B cell (primary cell): ENCODE data around the gene HOXA2. TPM values are rescaled to one million over a fixed set of nuclear protein-coding genes. Genes with fewer than 3 reads are reported as not detected.

Experiments
- ATAC-seq: fragments of 200-7000 bp; cut with Tn5 transposase; one replicate; pipeline ENCODE4 v1.10.0; 2021; ENCODE audit warnings: low read depth, mild to moderate bottlenecking, moderate number of reproducible peaks, moderate library complexity
- CTCF ChIA-PET: fragments of 350-600 bp; sonication (Branson Sonifier 250); formaldehyde crosslinking; loops from one replicate; lab custom pipeline; 2021; ENCODE audit warnings: antibody characterized with exemption, inconsistent platforms; lab: Charles Lee
- POLR2A ChIA-PET: fragments of 350-600 bp; sonication (Branson Sonifier 250); formaldehyde crosslinking; loops from one replicate; lab custom pipeline; 2021; ENCODE audit warnings: antibody characterized with exemption; lab: Charles Lee
- DNase-seq: peaks from one replicate; pipeline ENCODE4 v3.0.0; 2013
- H2AFZ ChIP-seq: 2 replicates; pipeline ENCODE4 v1.6.1; 2012; ENCODE audit warnings: mild to moderate bottlenecking, low read depth, low read length; ENCODE audit not compliant: insufficient read depth, poor library complexity, severe bottlenecking
- H3K27ac ChIP-seq, 2 donors: 1 replicate in 1 of 2; 2 replicates in 1 of 2; pipeline ENCODE4 v1.5.1; 2012 to 2013; ENCODE audit warnings: low read length in 2 of 2, mild to moderate bottlenecking in 2 of 2, moderate library complexity in 1 of 2
- H3K27me3 ChIP-seq, 4 experiments: fragments of 200-600 bp in 1 of 4; sonication (generic) in 1 of 4; replicated peaks in 1 of 4; 1 replicate in 2 of 4; 2 replicates in 2 of 4; pipeline versions ENCODE4 v1.6.1 to v1.7.0; 2013 to 2016; ENCODE audit warnings: low read length in 3 of 4, mild to moderate bottlenecking in 2 of 4, mixed read lengths in 1 of 4, moderate library complexity in 1 of 4; ENCODE audit not compliant: insufficient read depth in 4 of 4, control insufficient read depth in 3 of 4; ENCODE audit errors: control extremely low read depth in 1 of 4
- H3K36me3 ChIP-seq, 2 experiments: replicated peaks in 1 of 2; 1 replicate in 1 of 2; 2 replicates in 1 of 2; pipeline versions ENCODE4 v1.6.1 to v1.7.1; 2013; ENCODE audit warnings: low read length in 1 of 2; ENCODE audit not compliant: insufficient read depth in 2 of 2, control insufficient read depth in 1 of 2; ENCODE audit errors: control extremely low read depth in 1 of 2, extremely low read depth in 1 of 2
- H3K4me1 ChIP-seq, 2 donors: fragments of 200-600 bp in 1 of 2; sonication (generic) in 1 of 2; 1 replicate in 1 of 2; 2 replicates in 1 of 2; pipeline versions ENCODE4 v1.5.1 to v1.6.1; 2013 to 2017; ENCODE audit warnings: low read length in 2 of 2; ENCODE audit not compliant: control insufficient read depth in 2 of 2, insufficient read depth in 2 of 2
- H3K4me2 ChIP-seq: replicated peaks from 2 replicates; pipeline ENCODE3; 2012; ENCODE audit warnings: mild to moderate bottlenecking, low read depth, low read length; ENCODE audit not compliant: poor library complexity, severe bottlenecking
- H3K4me3 ChIP-seq, 5 experiments: fragments of 200-600 bp in 1 of 5; sonication (generic) in 1 of 5; 1 replicate in 3 of 5; 2 replicates in 2 of 5; pipeline versions ENCODE4 v1.5.1 to v1.7.0; 2011 to 2016; ENCODE audit warnings: low read length in 4 of 5, mild to moderate bottlenecking in 4 of 5, low read depth in 2 of 5, control low read depth in 1 of 5, moderate library complexity in 1 of 5; ENCODE audit not compliant: insufficient read depth in 1 of 5; ENCODE audit errors: control extremely low read depth in 1 of 5, extremely low read depth in 1 of 5
- H3K79me2 ChIP-seq: fragments of 200-600 bp; sonication (generic); one replicate; pipeline ENCODE4 v1.6.0; 2016; ENCODE audit warnings: low read length; ENCODE audit not compliant: control insufficient read depth, insufficient read depth
- H3K9ac ChIP-seq: fragments of 200-600 bp; sonication (generic); 2 replicates; pipeline ENCODE4 v1.6.1; 2017; ENCODE audit warnings: mild to moderate bottlenecking, low read length, moderate library complexity
- H3K9me3 ChIP-seq, 3 donors: one replicate each; pipeline versions ENCODE4 v1.6.1 to v1.7.1; 2013; ENCODE audit warnings: low read length in 2 of 3; ENCODE audit not compliant: control insufficient read depth in 2 of 3, insufficient read depth in 1 of 3; ENCODE audit errors: control extremely low read depth in 1 of 3
- H4K20me1 ChIP-seq: 2 replicates; pipeline ENCODE4 v1.6.0; 2012; ENCODE audit warnings: mild to moderate bottlenecking, low read length; ENCODE audit not compliant: insufficient read depth, control insufficient read depth, poor library complexity, severe bottlenecking
- H3K27ac Mint-ChIP-seq: one replicate; pipeline ENCODE4 v1.8.0; 2021; ENCODE audit warnings: mixed read lengths
- H3K27me3 Mint-ChIP-seq: one replicate; pipeline ENCODE4 v1.8.0; 2021; ENCODE audit warnings: mixed read lengths
- H3K4me1 Mint-ChIP-seq: one replicate; pipeline ENCODE4 v1.8.0; 2021; ENCODE audit warnings: mixed read lengths
- H3K4me3 Mint-ChIP-seq: one replicate; pipeline ENCODE4 v1.8.0; 2021; ENCODE audit warnings: mixed read lengths
- H3K9me3 Mint-ChIP-seq: one replicate; pipeline ENCODE4 v1.8.0; 2022; ENCODE audit warnings: mixed read lengths; ENCODE audit not compliant: insufficient read depth
- EZH2 ChIP-seq: IDR thresholded peaks from 2 replicates; pipeline ENCODE4 v1.6.1; 2012; ENCODE audit warnings: borderline replicate concordance, low read depth, mild to moderate bottlenecking, moderate library complexity, low read length; ENCODE audit not compliant: insufficient read depth, poor library complexity, severe bottlenecking
- WGBS: methylation state at CpG from one replicate; pipeline ENCODE4 v1.1.5; 2013; ENCODE audit warnings: missing lambda C conversion rate; ENCODE audit not compliant: insufficient coverage; 5-methylcytosine and 5-hydroxymethylcytosine counted together
- intact Hi-C: fragments of 100-400 bp; cut with micrococcal nuclease; formaldehyde crosslinking; loops from one replicate; pipeline ENCODE4 v1.10.0; 2022
- polyA plus RNA-seq: library from polyadenylated mRNA; depleted of rRNA; stranded (reverse); fragments of >200 nt; gene quantifications from 2 replicates; pipeline ENCODE4 v1.2.3, GENCODE V29; 2012
- total RNA-seq, 2 donors: library from RNA; stranded (reverse); fragments of 120-200 nt in 1 of 2; gene quantifications; 1 replicate in 1 of 2; 2 replicates in 1 of 2; pipeline versions ENCODE4 v1.2.3 to v1.2.4, GENCODE V29; 2013 to 2022
- TF ChIP-seq, protein P1 (sequence below): fragments of 200-600 bp; IDR thresholded peaks from one replicate; pipeline ENCODE4 v1.8.0; 2022; ENCODE audit warnings: antibody characterized with exemption, mild to moderate bottlenecking

The HOXA2 gene
- total and polyA plus RNA-seq, 2 donors (not counting 1 experiment from before 2014, with no cell fraction given): not detected

DNA sequence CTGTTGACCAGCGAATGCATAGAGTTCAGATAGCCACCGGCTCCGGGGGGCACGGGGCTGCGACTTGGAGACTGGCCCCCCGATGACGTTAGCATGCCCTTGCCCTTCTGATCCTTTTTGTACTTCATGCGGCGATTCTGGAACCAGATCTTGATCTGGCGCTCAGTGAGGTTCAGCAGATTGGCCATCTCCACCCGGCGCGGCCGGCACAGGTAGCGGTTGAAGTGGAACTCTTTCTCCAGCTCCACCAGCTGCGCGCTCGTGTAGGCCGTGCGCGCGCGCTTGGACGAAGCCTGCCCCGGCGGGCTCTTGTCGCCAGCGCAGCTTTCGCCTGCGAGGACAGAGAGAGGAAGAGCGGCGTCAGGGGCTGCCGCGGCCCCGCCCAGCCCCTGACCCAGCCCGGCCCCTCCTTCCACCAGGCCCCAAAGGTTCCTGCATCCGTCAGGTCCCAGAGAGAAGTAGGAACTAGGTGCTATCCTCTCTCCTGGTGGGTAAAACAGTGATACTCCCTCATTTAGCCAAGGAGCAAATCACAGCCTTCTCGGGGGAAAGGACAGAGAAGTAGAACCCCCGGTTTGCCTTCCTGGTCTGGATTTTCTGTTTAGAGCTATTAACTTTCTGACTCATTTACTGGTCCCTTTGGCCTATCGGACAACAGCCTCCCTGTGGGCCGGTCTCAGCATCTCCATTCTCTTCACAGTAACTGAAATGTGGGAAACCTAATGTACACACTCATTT is 6.1 kb upstream of the HOXA2 start:
- WGBS: 98% methylated on average over 34 of the region's 41 CpGs
- Histone ChIP-seq H2AFZ (no peak overlapping the region), H3K27ac (no peak overlapping the region), H3K9ac (no peak overlapping the region), H3K4me1 (no peaks in the 10 kb centered on the region), H3K36me3 (no peaks in the 10 kb centered on the region), H3K27me3 (peaks cover 0 to 22% (median 13%) of the 10 kb centered on the region in 4 experiments), H3K4me2 (no peak overlapping the region), H4K20me1 (no peaks in the 10 kb centered on the region), H3K79me2 (no peaks in the 10 kb centered on the region), H3K4me3 (no peak overlapping the region), H3K9me3 (peaks cover 0 to 26% (median 0%) of the 10 kb centered on the region in 3 donors)
- Mint-ChIP-seq H3K4me3 (no peak overlapping the region), H3K4me1 (peaks cover 4% of the 10 kb centered on the region), H3K27ac (no peak overlapping the region), H3K9me3 (no peaks in the 10 kb centered on the region), H3K27me3 (peaks cover 28% of the 10 kb centered on the region)
- intact Hi-C loops: no loop called here
- DNase-seq: no peak
- POLR2A ChIA-PET: interaction anchor here (1.2 kb wide), 1 partner anchor 15 kb away, joined by 3 read pairs; no protein-coding TSS in a partner anchor
- no peak for TF ChIP-seq EZH2
- TF ChIP-seq, protein P1, sequence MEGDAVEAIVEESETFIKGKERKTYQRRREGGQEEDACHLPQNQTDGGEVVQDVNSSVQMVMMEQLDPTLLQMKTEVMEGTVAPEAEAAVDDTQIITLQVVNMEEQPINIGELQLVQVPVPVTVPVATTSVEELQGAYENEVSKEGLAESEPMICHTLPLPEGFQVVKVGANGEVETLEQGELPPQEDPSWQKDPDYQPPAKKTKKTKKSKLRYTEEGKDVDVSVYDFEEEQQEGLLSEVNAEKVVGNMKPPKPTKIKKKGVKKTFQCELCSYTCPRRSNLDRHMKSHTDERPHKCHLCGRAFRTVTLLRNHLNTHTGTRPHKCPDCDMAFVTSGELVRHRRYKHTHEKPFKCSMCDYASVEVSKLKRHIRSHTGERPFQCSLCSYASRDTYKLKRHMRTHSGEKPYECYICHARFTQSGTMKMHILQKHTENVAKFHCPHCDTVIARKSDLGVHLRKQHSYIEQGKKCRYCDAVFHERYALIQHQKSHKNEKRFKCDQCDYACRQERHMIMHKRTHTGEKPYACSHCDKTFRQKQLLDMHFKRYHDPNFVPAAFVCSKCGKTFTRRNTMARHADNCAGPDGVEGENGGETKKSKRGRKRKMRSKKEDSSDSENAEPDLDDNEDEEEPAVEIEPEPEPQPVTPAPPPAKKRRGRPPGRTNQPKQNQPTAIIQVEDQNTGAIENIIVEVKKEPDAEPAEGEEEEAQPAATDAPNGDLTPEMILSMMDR: no peak
- ATAC-seq: no peak
- CTCF ChIA-PET: no interaction called here
